ENCODE data around the gene TRPV3. TPM values are rescaled to one million over a fixed set of nuclear protein-coding genes. Genes with fewer than 3 reads are reported as not detected.

Gene TRPV3
- total RNA-seq, 1 donor from 2014 or later = 0.08 TPM

DNA sequence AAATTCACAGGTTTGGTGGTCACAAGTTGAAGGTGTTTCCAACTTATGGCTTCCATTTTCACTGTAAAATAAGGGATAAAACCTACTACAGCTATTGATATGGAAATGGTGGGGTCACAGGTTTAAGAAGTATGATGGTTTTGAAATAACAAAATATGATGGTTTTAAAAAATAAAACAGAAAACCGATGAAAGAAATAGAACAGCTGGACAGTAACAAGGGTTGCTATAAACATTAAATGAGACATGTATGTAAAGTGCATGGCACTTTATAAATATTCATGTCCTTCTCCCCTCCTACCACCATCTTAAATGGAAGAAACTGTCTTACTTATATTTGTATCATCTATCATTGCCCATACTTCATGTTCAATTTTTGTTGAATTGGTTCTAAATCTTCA is 50.5 kb downstream of the TRPV3 start:
- no peak overlapping the region for H3K27ac Mint-ChIP-seq (ENCODE audit: unreplicated experiment)
- no peaks in the 10 kb centered on the region for H3K36me3 Mint-ChIP-seq (ENCODE audit: unreplicated experiment)
- H3K9me3 Mint-ChIP-seq (ENCODE audit: unreplicated experiment) = no peaks in the 10 kb centered on the region
- H3K4me1 Mint-ChIP-seq (ENCODE audit: unreplicated experiment) = no peaks in the 10 kb centered on the region
- no peak for DNase-seq (ENCODE audit: extremely low spot score, unreplicated experiment)
- TF ChIP-seq, protein P1, sequence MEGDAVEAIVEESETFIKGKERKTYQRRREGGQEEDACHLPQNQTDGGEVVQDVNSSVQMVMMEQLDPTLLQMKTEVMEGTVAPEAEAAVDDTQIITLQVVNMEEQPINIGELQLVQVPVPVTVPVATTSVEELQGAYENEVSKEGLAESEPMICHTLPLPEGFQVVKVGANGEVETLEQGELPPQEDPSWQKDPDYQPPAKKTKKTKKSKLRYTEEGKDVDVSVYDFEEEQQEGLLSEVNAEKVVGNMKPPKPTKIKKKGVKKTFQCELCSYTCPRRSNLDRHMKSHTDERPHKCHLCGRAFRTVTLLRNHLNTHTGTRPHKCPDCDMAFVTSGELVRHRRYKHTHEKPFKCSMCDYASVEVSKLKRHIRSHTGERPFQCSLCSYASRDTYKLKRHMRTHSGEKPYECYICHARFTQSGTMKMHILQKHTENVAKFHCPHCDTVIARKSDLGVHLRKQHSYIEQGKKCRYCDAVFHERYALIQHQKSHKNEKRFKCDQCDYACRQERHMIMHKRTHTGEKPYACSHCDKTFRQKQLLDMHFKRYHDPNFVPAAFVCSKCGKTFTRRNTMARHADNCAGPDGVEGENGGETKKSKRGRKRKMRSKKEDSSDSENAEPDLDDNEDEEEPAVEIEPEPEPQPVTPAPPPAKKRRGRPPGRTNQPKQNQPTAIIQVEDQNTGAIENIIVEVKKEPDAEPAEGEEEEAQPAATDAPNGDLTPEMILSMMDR (IDR thresholded peaks at IDR 0.05) = no peak
- H3K4me3 Mint-ChIP-seq (ENCODE audit: unreplicated experiment) = no peak overlapping the region
- H3K27me3 Mint-ChIP-seq (ENCODE audit: unreplicated experiment) = peaks cover 12% of the 10 kb centered on the region

DNA sequence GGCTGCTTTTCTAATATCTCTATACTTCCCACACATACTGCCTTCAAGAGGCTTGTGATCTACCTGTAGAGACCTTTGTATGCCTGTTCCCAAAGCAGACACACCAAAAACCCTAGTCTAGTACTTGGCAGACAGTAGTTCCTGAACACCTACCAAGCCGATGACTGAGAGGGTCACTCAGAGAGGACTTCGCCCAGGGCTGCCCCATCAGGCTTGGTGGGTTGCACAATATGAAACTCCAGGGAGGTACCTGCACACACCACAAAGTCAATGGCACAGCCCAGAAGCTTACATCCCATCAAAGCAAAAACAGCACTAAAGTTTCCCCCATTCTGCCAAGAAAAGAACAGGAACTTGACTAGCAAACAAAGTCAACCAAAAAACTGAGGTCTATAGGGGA is 51.6 kb downstream of the TRPV3 start:
- TF ChIP-seq, protein P1 (IDR thresholded peaks at IDR 0.05) = no peak
- Mint-ChIP-seq H3K36me3 (ENCODE audit: unreplicated experiment) (no peaks in the 10 kb centered on the region), H3K4me1 (ENCODE audit: unreplicated experiment) (no peaks in the 10 kb centered on the region), H3K9me3 (ENCODE audit: unreplicated experiment) (peaks cover 2% of the 10 kb centered on the region), H3K27me3 (ENCODE audit: unreplicated experiment) (peaks cover 4% of the 10 kb centered on the region), H3K27ac (ENCODE audit: unreplicated experiment) (no peak overlapping the region), H3K4me3 (ENCODE audit: unreplicated experiment) (no peak overlapping the region)
- no peak for DNase-seq (ENCODE audit: extremely low spot score, unreplicated experiment)

DNA sequence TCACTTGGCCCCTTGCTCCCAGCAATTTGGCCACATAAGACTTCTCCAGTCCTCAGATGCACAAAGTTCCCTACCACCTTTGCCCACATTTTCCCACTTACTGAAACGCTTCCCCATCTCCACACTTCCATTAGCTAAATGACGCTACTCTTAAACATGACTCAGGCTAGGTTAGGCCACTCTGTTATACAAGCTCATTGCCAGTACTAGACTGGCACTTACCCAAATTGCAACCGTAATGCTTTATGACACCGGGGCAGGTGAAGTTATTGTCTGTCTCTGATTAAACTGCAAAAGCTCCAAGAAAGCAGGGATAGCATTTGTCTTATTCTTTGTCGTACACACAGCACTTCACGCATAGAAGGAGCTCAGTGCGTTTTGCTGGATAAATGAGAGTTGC is 52.6 kb downstream of the TRPV3 start:
- H3K9me3 Mint-ChIP-seq (ENCODE audit: unreplicated experiment) = peaks cover 6% of the 10 kb centered on the region
- DNase-seq (ENCODE audit: extremely low spot score, unreplicated experiment) = no peak
- peaks cover 2% of the 10 kb centered on the region for H3K36me3 Mint-ChIP-seq (ENCODE audit: unreplicated experiment)
- no peak overlapping the region for H3K27ac Mint-ChIP-seq (ENCODE audit: unreplicated experiment)
- TF ChIP-seq, protein P1 (IDR thresholded peaks at IDR 0.05) = no peak
- peaks cover 4% of the 10 kb centered on the region for H3K27me3 Mint-ChIP-seq (ENCODE audit: unreplicated experiment)
- H3K4me3 Mint-ChIP-seq (ENCODE audit: unreplicated experiment) = no peak overlapping the region
- no peaks in the 10 kb centered on the region for H3K4me1 Mint-ChIP-seq (ENCODE audit: unreplicated experiment)

DNA sequence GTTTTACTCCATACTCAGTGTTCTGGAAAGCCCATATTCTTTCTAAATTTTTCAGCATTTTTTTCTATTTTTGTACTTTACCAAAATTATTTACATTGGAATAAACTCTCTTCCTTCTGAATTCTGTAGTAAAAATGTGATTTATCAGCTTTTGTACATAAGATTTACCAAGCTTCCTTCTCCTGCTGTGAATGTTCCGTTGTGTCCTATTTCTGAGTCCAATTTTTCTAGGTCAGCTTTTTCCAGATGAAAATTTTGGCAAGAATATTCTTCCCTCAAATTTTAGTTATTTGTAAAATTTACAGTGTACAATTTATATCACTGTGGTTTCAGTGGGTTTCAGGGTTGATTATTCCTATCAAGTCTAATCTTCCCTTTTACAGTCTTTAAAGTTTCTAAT is 54.3 kb downstream of the TRPV3 start:
- TF ChIP-seq, protein P1 (IDR thresholded peaks at IDR 0.05) = no peak
- DNase-seq (ENCODE audit: extremely low spot score, unreplicated experiment) = no peak
- no peak overlapping the region for H3K4me3 Mint-ChIP-seq (ENCODE audit: unreplicated experiment)
- no peaks in the 10 kb centered on the region for H3K4me1 Mint-ChIP-seq (ENCODE audit: unreplicated experiment)
- H3K9me3 Mint-ChIP-seq (ENCODE audit: unreplicated experiment) = peaks cover 6% of the 10 kb centered on the region
- H3K27me3 Mint-ChIP-seq (ENCODE audit: unreplicated experiment) = peaks cover 4% of the 10 kb centered on the region
- no peak overlapping the region for H3K27ac Mint-ChIP-seq (ENCODE audit: unreplicated experiment)
- peaks cover 2% of the 10 kb centered on the region for H3K36me3 Mint-ChIP-seq (ENCODE audit: unreplicated experiment)

DNA sequence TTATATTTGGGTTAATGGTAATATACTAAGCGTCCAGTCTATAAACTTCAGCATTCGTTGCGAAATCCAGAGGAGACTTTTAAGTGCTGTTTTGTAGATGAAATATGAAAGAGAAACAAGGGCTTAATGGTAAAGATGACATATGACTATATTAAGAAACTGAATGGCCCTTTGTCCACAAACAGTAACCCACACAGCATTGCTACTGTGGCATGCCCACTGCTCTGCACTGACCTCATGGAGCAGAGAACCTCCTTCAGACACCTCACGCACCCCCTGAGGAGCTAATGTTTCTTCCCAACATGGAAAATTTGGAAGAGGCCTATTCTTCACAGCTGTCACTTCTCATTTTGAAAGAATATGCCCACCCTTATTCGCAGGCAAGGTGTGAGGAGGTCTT is 55.1 kb downstream of the TRPV3 start:
- DNase-seq (ENCODE audit: extremely low spot score, unreplicated experiment) = no peak
- Mint-ChIP-seq H3K36me3 (ENCODE audit: unreplicated experiment) (peaks cover 2% of the 10 kb centered on the region), H3K9me3 (ENCODE audit: unreplicated experiment) (peaks cover 6% of the 10 kb centered on the region), H3K27ac (ENCODE audit: unreplicated experiment) (no peak overlapping the region), H3K27me3 (ENCODE audit: unreplicated experiment) (peaks cover 4% of the 10 kb centered on the region), H3K4me1 (ENCODE audit: unreplicated experiment) (no peaks in the 10 kb centered on the region), H3K4me3 (ENCODE audit: unreplicated experiment) (no peak overlapping the region)
- TF ChIP-seq, protein P1 (IDR thresholded peaks at IDR 0.05) = no peak

Measured in osteocyte (in vitro differentiated cells).